Neural cell (in vitro differentiated cells): ENCODE results near the gene DALRD3.

Experiments
- EZH2 ChIP-seq: fragments of 200-600, 300-800 bp; shearing (Covaris generic), sonication (generic); IDR thresholded peaks from 2 replicates; pipeline ENCODE4 v1.6.1; 2014; ENCODE audit warnings: antibody characterized with exemption, low read length, borderline replicate concordance, mild to moderate bottlenecking; ENCODE audit not compliant: insufficient read depth, poor library complexity, severe bottlenecking
- MXI1 ChIP-seq: fragments of 450-650 bp; conservative IDR thresholded peaks from 2 replicates; pipeline ENCODE4 v1.6.1; 2014; ENCODE audit warnings: antibody characterized with exemption, mild to moderate bottlenecking; ENCODE audit not compliant: poor library complexity, severe bottlenecking
- POLR2AphosphoS5 ChIP-seq: IDR thresholded peaks from 2 replicates; pipeline ENCODE4 v1.6.1; 2012
- RAD21 ChIP-seq: fragments of 450-650 bp; conservative IDR thresholded peaks from 2 replicates; pipeline ENCODE4 v1.6.1; 2014; ENCODE audit warnings: antibody characterized with exemption, mild to moderate bottlenecking, moderate library complexity
- SMC3 ChIP-seq: fragments of 450-650 bp; conservative IDR thresholded peaks from 2 replicates; pipeline ENCODE4 v1.6.1; 2014; ENCODE audit warnings: antibody characterized with exemption, mild to moderate bottlenecking, moderate library complexity; ENCODE audit not compliant: poor library complexity
- TAF1 ChIP-seq: IDR thresholded peaks from 2 replicates; pipeline ENCODE4 v1.6.1; 2012; ENCODE audit warnings: low read depth
- TF ChIP-seq, protein P1 (sequence below): fragments of 450-650 bp; IDR thresholded peaks from 2 replicates; pipeline ENCODE4 v1.5.1; 2014; ENCODE audit warnings: antibody characterized with exemption, mild to moderate bottlenecking, moderate library complexity; ENCODE audit not compliant: poor library complexity, severe bottlenecking
- TF ChIP-seq, protein P2 (sequence below): IDR thresholded peaks from 2 replicates; pipeline ENCODE4 v1.6.1; 2012; ENCODE audit warnings: borderline replicate concordance

DNA sequence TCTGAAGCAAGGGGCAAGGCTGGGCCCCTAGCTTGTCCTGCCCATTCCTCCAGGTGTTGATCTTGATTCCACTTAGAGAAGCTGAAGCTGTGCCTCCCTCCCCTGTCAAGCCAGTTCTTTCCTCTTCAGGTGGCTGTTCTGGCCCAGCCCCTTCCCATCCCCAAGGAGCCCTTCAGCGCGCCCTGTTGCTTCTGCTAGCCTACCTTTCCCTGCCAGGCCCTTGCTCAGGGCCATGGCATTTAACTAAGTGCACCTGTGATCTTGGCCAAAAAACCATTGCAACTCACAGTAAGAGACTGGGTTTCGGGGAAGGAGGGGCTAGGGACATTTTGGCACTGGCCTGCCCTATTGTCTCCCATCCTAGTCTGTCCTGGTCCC, 13.1 kb downstream of the DALRD3 start:
- no peak for TF ChIP-seq POLR2AphosphoS5
- TF ChIP-seq, protein P1, sequence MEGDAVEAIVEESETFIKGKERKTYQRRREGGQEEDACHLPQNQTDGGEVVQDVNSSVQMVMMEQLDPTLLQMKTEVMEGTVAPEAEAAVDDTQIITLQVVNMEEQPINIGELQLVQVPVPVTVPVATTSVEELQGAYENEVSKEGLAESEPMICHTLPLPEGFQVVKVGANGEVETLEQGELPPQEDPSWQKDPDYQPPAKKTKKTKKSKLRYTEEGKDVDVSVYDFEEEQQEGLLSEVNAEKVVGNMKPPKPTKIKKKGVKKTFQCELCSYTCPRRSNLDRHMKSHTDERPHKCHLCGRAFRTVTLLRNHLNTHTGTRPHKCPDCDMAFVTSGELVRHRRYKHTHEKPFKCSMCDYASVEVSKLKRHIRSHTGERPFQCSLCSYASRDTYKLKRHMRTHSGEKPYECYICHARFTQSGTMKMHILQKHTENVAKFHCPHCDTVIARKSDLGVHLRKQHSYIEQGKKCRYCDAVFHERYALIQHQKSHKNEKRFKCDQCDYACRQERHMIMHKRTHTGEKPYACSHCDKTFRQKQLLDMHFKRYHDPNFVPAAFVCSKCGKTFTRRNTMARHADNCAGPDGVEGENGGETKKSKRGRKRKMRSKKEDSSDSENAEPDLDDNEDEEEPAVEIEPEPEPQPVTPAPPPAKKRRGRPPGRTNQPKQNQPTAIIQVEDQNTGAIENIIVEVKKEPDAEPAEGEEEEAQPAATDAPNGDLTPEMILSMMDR: no peak
- TF ChIP-seq, protein P2, sequence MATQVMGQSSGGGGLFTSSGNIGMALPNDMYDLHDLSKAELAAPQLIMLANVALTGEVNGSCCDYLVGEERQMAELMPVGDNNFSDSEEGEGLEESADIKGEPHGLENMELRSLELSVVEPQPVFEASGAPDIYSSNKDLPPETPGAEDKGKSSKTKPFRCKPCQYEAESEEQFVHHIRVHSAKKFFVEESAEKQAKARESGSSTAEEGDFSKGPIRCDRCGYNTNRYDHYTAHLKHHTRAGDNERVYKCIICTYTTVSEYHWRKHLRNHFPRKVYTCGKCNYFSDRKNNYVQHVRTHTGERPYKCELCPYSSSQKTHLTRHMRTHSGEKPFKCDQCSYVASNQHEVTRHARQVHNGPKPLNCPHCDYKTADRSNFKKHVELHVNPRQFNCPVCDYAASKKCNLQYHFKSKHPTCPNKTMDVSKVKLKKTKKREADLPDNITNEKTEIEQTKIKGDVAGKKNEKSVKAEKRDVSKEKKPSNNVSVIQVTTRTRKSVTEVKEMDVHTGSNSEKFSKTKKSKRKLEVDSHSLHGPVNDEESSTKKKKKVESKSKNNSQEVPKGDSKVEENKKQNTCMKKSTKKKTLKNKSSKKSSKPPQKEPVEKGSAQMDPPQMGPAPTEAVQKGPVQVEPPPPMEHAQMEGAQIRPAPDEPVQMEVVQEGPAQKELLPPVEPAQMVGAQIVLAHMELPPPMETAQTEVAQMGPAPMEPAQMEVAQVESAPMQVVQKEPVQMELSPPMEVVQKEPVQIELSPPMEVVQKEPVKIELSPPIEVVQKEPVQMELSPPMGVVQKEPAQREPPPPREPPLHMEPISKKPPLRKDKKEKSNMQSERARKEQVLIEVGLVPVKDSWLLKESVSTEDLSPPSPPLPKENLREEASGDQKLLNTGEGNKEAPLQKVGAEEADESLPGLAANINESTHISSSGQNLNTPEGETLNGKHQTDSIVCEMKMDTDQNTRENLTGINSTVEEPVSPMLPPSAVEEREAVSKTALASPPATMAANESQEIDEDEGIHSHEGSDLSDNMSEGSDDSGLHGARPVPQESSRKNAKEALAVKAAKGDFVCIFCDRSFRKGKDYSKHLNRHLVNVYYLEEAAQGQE: no peak
- no peak for TF ChIP-seq EZH2
- no peak for TF ChIP-seq TAF1
- no peak for TF ChIP-seq SMC3
- no peak for TF ChIP-seq MXI1
- TF ChIP-seq RAD21: no peak
